NOMO-1 (cell line): ENCODE data around the gene RAD50.
"Not testable (repeated sequence)": the region's sequence is repeated elsewhere in the genome, so short reads cannot be mapped to it uniquely, and the experiment has no call there.

ENCODE experiments used
- DNase-seq, 2 experiments: peaks; one replicate each; lab custom pipeline; 2025; ENCODE audit not compliant: unreplicated experiment in 2 of 2; lab: John Stamatoyannopoulos, UW

Gene RAD50

GRCh38 chr5:132628814-132629213, 72.0 kb downstream of the RAD50 start:
- no peak for DNase-seq

GRCh38 chr5:132629230-132629944, 72.6 kb downstream of the RAD50 start:
- DNase-seq: no peak

- not testable (repeated sequence) for DNase-seq
These were observed 76.8 kb downstream of the RAD50 start for GRCh38 chr5:132633587-132633986.

GRCh38 chr5:132635873-132636272, 79.1 kb downstream of the RAD50 start:
- DNase-seq: no peak

GRCh38 chr5:132637241-132637640, 80.5 kb downstream of the RAD50 start:
- DNase-seq: no peak

- no peak for DNase-seq
These were observed 82.9 kb downstream of the RAD50 start for GRCh38 chr5:132639706-132640130.

GRCh38 chr5:132640613-132641012, 83.8 kb downstream of the RAD50 start:
- no peak for DNase-seq

GRCh38 chr5:132641241-132641723, 84.5 kb downstream of the RAD50 start:
- no peak for DNase-seq

GRCh38 chr5:132641841-132642240, 85.1 kb downstream of the RAD50 start:
- no peak for DNase-seq

- DNase-seq: no peak
These were observed 87.4 kb downstream of the RAD50 start for GRCh38 chr5:132644177-132644576.

GRCh38 chr5:132646583-132647266, 89.9 kb downstream of the RAD50 start:
- DNase-seq: no peak

- DNase-seq: no peak
These were observed 90.7 kb downstream of the RAD50 start for GRCh38 chr5:132647473-132647872.

- DNase-seq: no peak
These were observed 91.6 kb downstream of the RAD50 start for GRCh38 chr5:132648355-132648754.

GRCh38 chr5:132651838-132652469, 95.2 kb downstream of the RAD50 start:
- DNase-seq: no peak

GRCh38 chr5:132653716-132654115, 96.9 kb downstream of the RAD50 start:
- DNase-seq: no peak

- DNase-seq: no peak
These were observed 99.3 kb downstream of the RAD50 start for GRCh38 chr5:132655821-132656773.

GRCh38 chr5:132656774-132657355, 100.1 kb downstream of the RAD50 start:
- DNase-seq: no peak

GRCh38 chr5:132657676-132658380, 101.1 kb downstream of the RAD50 start, which contains the start of gene IL13:
TSS of gene IL13 (plus strand) at chr5:132658173. CDS start at chr5:132658187, 14 bp downstream.
- no peak for DNase-seq
